ENCODE results near the gene NOTUM.

The NOTUM gene

DNA sequence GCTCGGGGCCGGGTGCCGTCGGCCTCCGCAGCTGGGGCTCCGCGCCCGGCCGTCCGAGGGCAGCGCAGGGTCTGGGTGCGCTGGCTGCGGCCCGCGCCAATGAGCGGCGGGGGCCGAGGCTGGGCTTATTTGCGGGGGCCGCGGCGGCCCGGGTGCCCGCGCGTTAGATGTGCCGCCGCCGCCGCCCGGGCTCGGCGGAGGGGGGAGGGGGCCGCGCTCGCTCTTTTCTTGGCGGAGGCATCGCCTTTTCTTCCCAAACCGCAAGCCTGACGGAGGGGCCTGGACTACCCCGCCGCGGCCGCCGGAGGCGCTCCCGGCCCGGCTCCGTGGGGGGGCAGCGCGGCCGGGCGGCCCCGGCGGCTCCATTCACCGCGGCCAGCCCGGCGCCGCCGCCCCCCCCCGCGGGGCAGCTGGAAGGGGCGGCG is at the start of gene NOTUM:
NOTUM (minus strand) TSS at position 101 of the 425 bp plus-strand sequence. CDS start 278 bp downstream, outside the sequence.
- TF ChIP-seq, protein P1, sequence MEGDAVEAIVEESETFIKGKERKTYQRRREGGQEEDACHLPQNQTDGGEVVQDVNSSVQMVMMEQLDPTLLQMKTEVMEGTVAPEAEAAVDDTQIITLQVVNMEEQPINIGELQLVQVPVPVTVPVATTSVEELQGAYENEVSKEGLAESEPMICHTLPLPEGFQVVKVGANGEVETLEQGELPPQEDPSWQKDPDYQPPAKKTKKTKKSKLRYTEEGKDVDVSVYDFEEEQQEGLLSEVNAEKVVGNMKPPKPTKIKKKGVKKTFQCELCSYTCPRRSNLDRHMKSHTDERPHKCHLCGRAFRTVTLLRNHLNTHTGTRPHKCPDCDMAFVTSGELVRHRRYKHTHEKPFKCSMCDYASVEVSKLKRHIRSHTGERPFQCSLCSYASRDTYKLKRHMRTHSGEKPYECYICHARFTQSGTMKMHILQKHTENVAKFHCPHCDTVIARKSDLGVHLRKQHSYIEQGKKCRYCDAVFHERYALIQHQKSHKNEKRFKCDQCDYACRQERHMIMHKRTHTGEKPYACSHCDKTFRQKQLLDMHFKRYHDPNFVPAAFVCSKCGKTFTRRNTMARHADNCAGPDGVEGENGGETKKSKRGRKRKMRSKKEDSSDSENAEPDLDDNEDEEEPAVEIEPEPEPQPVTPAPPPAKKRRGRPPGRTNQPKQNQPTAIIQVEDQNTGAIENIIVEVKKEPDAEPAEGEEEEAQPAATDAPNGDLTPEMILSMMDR (IDR thresholded peaks at IDR 0.05) = peak; percentile 31

GRCh38 chr17:82009413-82009812 is 48.4 kb upstream of the NOTUM start:
- TF ChIP-seq, protein P1 (IDR thresholded peaks at IDR 0.05) = no peak

GRCh38 chr17:82008941-82009405 is 48.0 kb upstream of the NOTUM start:
- TF ChIP-seq, protein P1 (IDR thresholded peaks at IDR 0.05) = no peak

DNA sequence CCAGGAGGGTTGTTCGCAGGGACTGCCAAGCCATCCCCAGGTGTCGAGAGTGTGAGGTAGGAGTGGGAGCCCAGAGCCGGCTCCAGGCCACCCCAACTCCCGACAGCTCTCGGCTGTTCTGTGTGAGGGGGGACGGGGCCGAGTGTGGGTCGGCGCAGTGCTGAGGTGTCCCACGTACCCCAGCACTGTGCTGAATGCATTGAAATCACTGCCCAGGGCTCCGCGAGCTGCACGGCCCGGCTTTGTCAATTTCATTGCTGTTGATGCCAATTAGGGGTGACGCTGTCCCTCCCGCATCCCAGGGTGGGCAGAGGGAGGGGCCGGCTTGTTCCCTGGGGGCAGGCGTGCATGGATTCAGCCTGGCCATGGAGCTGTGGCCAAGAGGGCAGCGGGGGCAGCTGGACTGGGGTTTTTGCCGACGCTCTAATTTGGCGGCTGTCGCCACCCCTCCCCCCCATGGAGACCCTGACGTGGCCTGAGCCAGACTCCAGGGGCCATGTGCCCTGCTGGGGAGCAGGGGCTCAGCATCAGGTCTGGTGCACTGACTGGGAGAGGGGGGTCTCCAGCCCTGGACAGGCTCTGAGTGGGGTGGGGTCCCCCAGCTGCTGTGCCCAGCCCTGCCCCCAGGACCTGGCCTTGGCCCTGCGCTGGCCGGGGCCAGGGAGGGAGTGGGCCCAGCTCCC is 47.4 kb upstream of the NOTUM start:
- TF ChIP-seq, protein P1 (IDR thresholded peaks at IDR 0.05) = no peak

DNA sequence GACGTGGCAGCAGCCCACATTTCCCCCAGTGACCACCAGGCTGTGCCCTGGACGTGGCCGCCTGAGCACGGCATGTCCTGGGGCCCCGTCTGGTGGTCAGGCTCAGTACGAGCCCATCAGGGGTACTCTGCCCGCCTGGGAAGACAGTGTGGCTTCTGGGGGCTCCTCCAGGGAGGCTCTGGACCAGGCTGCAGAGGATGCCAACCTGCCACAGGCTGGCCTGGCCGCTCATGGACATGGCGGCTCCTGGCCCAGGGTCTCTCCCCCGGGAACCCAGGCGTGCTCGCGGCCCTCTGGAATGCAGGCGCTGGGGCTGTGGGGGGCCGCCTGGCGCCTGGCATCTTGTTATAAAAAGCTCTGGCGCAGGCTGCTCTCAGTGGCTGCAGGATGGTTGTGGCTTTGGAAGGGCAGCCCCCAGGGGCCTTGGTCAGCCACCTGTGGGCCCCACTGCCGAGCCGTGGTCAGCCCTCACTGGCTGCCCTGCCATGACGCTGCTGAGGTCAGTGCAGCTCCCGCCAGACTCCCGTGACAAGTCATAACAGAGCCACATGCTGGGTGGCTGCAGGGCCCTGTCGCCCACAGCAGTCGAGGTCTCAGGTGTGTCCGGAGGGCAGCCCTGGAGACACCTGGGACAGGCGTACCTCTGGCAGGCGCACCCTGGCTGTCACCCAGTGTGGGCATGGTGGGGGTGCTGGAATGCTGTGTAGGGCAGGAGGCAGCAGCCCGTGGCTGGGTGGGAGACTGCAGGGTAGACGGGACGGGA is 46.7 kb upstream of the NOTUM start:
- TF ChIP-seq, protein P1 (IDR thresholded peaks at IDR 0.05) = no peak

GRCh38 chr17:82007228-82007494 is 46.2 kb upstream of the NOTUM start:
- TF ChIP-seq, protein P1 (IDR thresholded peaks at IDR 0.05) = no peak

DNA sequence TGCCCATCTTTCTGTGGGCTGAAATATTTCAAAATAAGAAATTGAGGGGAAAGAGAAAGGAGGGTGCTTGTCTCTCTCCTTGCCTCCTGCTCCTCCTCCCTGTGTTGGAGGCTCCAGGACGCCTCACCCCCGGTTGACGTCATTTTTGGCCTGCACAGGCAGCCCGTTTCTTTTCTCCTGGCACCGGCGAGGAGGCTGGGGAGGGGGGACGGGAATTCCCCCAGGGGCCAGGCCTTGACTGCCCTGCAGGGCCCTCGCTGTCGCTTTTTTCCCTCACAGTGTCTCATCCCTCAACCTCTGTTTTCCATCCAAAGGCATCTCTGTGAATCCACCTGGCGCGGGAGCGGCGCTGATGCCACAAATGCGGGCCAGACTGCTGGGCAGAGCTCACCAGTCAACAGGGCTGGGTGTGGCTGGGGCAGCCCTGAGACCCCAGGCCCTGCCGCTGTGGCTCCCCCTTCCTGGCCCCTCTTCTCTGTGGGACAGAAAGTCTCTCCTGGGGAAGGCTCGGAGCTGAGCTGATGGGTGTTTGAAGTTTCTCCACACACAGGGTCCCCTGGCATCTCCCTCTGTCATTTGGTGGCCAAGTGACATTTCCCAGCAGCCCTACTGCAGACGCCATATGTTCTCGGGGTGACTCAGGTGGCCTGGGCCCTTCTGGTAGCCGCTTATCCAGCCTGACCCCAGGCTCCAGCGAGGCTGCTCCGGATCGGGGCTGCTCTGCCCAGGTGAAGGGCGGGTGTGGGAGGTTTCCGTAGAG is 45.7 kb upstream of the NOTUM start:
- TF ChIP-seq, protein P1 (IDR thresholded peaks at IDR 0.05) = no peak

All from LNCAP (cell line).